HepG2 (cell line): ENCODE measurements around the gene ZMIZ1. TPM values are rescaled to one million over a fixed set of nuclear protein-coding genes. Genes with fewer than 3 reads are reported as not detected.

Experiments
- ATF6 ChIP-seq: sonication (generic); formaldehyde crosslinking; conservative IDR thresholded peaks from 2 replicates; pipeline ENCODE4 v1.4.0; 2020; ENCODE audit warnings: missing genetic modification reagents
- HNRNPL ChIP-seq: fragments of 200-400 bp; formaldehyde crosslinking; IDR thresholded peaks from 2 replicates; pipeline ENCODE4 v1.6.1; 2017; ENCODE audit warnings: mild to moderate bottlenecking, low read depth, low read length
- PHF20 ChIP-seq: sonication (generic); formaldehyde crosslinking; IDR thresholded peaks from 2 replicates; pipeline ENCODE4 v1.5.0; 2020; ENCODE audit warnings: mild to moderate bottlenecking, missing genetic modification reagents
- RBAK ChIP-seq: sonication (generic); formaldehyde crosslinking; IDR thresholded peaks from 2 replicates; pipeline ENCODE4 v1.5.1; 2020; ENCODE audit warnings: mild to moderate bottlenecking, missing genetic modification reagents
- SIX4 ChIP-seq: sonication (generic); formaldehyde crosslinking; IDR thresholded peaks from 2 replicates; pipeline ENCODE4 v1.4.0; 2020; ENCODE audit warnings: missing genetic modification reagents
- ZBTB1 ChIP-seq: sonication (generic); formaldehyde crosslinking; IDR thresholded peaks from 2 replicates; pipeline ENCODE4 v1.4.0; 2020; ENCODE audit warnings: missing genetic modification reagents, borderline replicate concordance
- ZBTB3 ChIP-seq: sonication (generic); formaldehyde crosslinking; IDR thresholded peaks from 2 replicates; pipeline ENCODE4 v1.4.0; 2020; ENCODE audit warnings: low read depth, mild to moderate bottlenecking, moderate library complexity, missing genetic modification reagents, borderline replicate concordance
- ZBTB37 ChIP-seq: sonication (generic); formaldehyde crosslinking; IDR thresholded peaks from 2 replicates; pipeline ENCODE4 v1.4.0; 2020; ENCODE audit warnings: mild to moderate bottlenecking, missing genetic modification reagents
- ZC3H13 ChIP-seq: sonication (generic); formaldehyde crosslinking; IDR thresholded peaks from 2 replicates; pipeline ENCODE4 v1.8.1; 2023; ENCODE audit warnings: mild to moderate bottlenecking, missing genetic modification reagents, moderate library complexity
- ZNF577 ChIP-seq: sonication (generic); formaldehyde crosslinking; IDR thresholded peaks from 2 replicates; pipeline ENCODE4 v1.4.0; 2020; ENCODE audit warnings: mild to moderate bottlenecking, low read depth, missing genetic modification reagents, borderline replicate concordance
- ZNF7 ChIP-seq: IDR thresholded peaks from 2 replicates; pipeline ENCODE4 v1.6.1; 2016; ENCODE audit warnings: missing biosample characterization, missing genetic modification reagents
- ZNF746 ChIP-seq: sonication (generic); formaldehyde crosslinking; IDR thresholded peaks from 2 replicates; pipeline ENCODE4 v1.8.0; 2022; ENCODE audit warnings: mild to moderate bottlenecking, missing genetic modification reagents
- ZSCAN5A ChIP-seq: sonication (generic); formaldehyde crosslinking; IDR thresholded peaks from 2 replicates; pipeline ENCODE4 v1.8.0; 2022; ENCODE audit warnings: mild to moderate bottlenecking, missing genetic modification reagents, borderline replicate concordance
- polyA plus RNA-seq, 8 experiments: library from polyadenylated mRNA; depleted of rRNA in 3 of 8; stranded (reverse) in 7 of 8; unstranded in 1 of 8; fragments of >200 nt; fragmentation: Illumina TruSeq in 4 of 8; extraction: Trizol in 4 of 8; gene quantifications; 2 replicates each; pipeline versions ENCODE4 v1.2.1 to v1.2.3, GENCODE V29; 2011 to 2016; ENCODE audit warnings: low read depth in 4 of 8, missing spikeins in 1 of 8, mixed read lengths in 1 of 8; ENCODE audit not compliant: insufficient read depth in 1 of 8
- total RNA-seq, 5 experiments: library from RNA; depleted of rRNA; stranded (reverse); fragments of >200 nt; fragmentation: Illumina TruSeq; extraction: Trizol; gene quantifications; 2 replicates each; pipeline ENCODE4 v1.2.3, GENCODE V29; 2016; ENCODE audit warnings: low read depth in 1 of 5
- TF ChIP-seq, protein P1 (sequence below): sonication (generic); formaldehyde crosslinking; IDR thresholded peaks from 2 replicates; pipeline ENCODE4 v1.4.0; 2020; ENCODE audit warnings: mild to moderate bottlenecking, low read depth, missing genetic modification reagents
- TF ChIP-seq, protein P2 (sequence below): sonication (generic); formaldehyde crosslinking; IDR thresholded peaks from 2 replicates; pipeline ENCODE4 v1.4.0; 2020; ENCODE audit warnings: missing genetic modification reagents
- TF ChIP-seq, protein P3 (sequence below): sonication (generic); formaldehyde crosslinking; IDR thresholded peaks from 2 replicates; pipeline ENCODE4 v1.8.0; 2022; ENCODE audit warnings: mild to moderate bottlenecking, missing genetic modification reagents, moderate library complexity
- TF ChIP-seq, protein P4 (sequence below): sonication (generic); formaldehyde crosslinking; conservative IDR thresholded peaks from 2 replicates; pipeline ENCODE4 v1.4.0; 2020; ENCODE audit warnings: missing genetic modification reagents

ZMIZ1 gene
- total and polyA plus RNA-seq, 2 of the 13 experiments (the other 11 are each of a cell fraction or from before 2014, with no cell fraction given), result 5.3 to 10.2 TPM

- no peak for TF ChIP-seq ATF6
- TF ChIP-seq, protein P1, sequence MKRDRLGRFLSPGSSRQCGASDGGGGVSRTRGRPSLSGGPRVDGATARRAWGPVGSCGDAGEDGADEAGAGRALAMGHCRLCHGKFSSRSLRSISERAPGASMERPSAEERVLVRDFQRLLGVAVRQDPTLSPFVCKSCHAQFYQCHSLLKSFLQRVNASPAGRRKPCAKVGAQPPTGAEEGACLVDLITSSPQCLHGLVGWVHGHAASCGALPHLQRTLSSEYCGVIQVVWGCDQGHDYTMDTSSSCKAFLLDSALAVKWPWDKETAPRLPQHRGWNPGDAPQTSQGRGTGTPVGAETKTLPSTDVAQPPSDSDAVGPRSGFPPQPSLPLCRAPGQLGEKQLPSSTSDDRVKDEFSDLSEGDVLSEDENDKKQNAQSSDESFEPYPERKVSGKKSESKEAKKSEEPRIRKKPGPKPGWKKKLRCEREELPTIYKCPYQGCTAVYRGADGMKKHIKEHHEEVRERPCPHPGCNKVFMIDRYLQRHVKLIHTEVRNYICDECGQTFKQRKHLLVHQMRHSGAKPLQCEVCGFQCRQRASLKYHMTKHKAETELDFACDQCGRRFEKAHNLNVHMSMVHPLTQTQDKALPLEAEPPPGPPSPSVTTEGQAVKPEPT (CRISPR knock-in tag), result no peak
- TF ChIP-seq ZBTB3 (CRISPR knock-in tag), result no peak
- peak; percentile 83; the same call in 1 of the 2 replicates for TF ChIP-seq ZNF746 (CRISPR knock-in tag)
- no peak for TF ChIP-seq PHF20 (CRISPR knock-in tag)
- TF ChIP-seq HNRNPL, result no peak
- TF ChIP-seq ZSCAN5A, result no peak
- TF ChIP-seq ZBTB1 (CRISPR knock-in tag), result no peak
- TF ChIP-seq ZNF7 (CRISPR knock-in tag), result no peak
- TF ChIP-seq, protein P2, sequence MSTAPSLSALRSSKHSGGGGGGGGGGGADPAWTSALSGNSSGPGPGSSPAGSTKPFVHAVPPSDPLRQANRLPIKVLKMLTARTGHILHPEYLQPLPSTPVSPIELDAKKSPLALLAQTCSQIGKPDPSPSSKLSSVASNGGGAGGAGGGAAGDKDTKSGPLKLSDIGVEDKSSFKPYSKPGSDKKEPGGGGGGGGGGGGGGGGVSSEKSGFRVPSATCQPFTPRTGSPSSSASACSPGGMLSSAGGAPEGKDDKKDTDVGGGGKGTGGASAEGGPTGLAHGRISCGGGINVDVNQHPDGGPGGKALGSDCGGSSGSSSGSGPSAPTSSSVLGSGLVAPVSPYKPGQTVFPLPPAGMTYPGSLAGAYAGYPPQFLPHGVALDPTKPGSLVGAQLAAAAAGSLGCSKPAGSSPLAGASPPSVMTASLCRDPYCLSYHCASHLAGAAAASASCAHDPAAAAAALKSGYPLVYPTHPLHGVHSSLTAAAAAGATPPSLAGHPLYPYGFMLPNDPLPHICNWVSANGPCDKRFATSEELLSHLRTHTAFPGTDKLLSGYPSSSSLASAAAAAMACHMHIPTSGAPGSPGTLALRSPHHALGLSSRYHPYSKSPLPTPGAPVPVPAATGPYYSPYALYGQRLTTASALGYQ (CRISPR knock-in tag), result 0 out of 2 replicates have a peak, but pooled peaks have one; percentile 34
- TF ChIP-seq, protein P3, sequence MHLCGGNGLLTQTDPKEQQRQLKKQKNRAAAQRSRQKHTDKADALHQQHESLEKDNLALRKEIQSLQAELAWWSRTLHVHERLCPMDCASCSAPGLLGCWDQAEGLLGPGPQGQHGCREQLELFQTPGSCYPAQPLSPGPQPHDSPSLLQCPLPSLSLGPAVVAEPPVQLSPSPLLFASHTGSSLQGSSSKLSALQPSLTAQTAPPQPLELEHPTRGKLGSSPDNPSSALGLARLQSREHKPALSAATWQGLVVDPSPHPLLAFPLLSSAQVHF (CRISPR knock-in tag), result no peak
- TF ChIP-seq SIX4, result peak; percentile 44; the same call in 1 of the 2 replicates
- TF ChIP-seq, protein P4, sequence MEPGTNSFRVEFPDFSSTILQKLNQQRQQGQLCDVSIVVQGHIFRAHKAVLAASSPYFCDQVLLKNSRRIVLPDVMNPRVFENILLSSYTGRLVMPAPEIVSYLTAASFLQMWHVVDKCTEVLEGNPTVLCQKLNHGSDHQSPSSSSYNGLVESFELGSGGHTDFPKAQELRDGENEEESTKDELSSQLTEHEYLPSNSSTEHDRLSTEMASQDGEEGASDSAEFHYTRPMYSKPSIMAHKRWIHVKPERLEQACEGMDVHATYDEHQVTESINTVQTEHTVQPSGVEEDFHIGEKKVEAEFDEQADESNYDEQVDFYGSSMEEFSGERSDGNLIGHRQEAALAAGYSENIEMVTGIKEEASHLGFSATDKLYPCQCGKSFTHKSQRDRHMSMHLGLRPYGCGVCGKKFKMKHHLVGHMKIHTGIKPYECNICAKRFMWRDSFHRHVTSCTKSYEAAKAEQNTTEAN (CRISPR knock-in tag), result no peak
- no peak for TF ChIP-seq RBAK (CRISPR knock-in tag)
- no peak for TF ChIP-seq ZC3H13 (CRISPR knock-in tag)
- no peak for TF ChIP-seq ZBTB37
- TF ChIP-seq ZNF577 (CRISPR knock-in tag), result no peak
Measured at GRCh38 chr10:79188154-79188965, 119.6 kb downstream of the ZMIZ1 start (continued).
